ENCODE measurements around the gene SORCS3.

DNA sequence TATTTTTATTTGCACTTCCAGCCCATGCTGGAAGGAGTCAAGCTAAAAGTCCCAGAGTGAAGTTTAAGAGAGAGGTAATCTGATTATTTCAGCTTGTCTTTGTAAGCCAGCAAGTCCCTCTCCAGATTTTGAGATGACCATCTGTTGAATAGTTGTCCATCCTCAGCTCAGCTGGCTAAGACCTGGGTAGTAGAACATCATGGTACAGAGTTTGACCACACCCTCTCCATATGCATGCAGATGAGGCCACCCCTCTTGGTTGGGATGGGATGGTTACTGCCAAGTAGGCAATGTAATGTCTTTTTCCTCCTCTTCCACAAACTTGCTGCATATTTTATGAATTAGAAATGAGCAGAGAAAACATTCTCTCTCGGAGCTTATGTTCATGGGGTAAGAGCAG, 639.8 kb downstream of the SORCS3 start:
- TF ChIP-seq, protein P1, sequence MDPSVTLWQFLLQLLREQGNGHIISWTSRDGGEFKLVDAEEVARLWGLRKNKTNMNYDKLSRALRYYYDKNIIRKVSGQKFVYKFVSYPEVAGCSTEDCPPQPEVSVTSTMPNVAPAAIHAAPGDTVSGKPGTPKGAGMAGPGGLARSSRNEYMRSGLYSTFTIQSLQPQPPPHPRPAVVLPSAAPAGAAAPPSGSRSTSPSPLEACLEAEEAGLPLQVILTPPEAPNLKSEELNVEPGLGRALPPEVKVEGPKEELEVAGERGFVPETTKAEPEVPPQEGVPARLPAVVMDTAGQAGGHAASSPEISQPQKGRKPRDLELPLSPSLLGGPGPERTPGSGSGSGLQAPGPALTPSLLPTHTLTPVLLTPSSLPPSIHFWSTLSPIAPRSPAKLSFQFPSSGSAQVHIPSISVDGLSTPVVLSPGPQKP (IDR thresholded peaks at IDR 0.05; ENCODE audit: low read depth, low read length) = no peak
- TF ChIP-seq NR2F1 (conservative IDR thresholded peaks at IDR 0.05) (no peak), NRF1 (conservative IDR thresholded peaks at IDR 0.05; ENCODE audit: low read depth, low read length) (no peak), EGR1 (IDR thresholded peaks at IDR 0.05; ENCODE audit: borderline replicate concordance in 1 of 2, low read depth in 2 of 2, low read length in 2 of 2) (no peak), BRCA1 (IDR thresholded peaks at IDR 0.05; ENCODE audit: low read depth, low read length) (no peak), STAT1 (conservative IDR thresholded peaks at IDR 0.05) (no peak), SUPT20H (IDR thresholded peaks at IDR 0.05; ENCODE audit: borderline replicate concordance, control insufficient read depth, low read depth, low read length) (no peak), SP1 (IDR thresholded peaks at IDR 0.05; ENCODE audit: low read depth, low read length) (no peak)

All from GM12878 (cell line).